HG02571 (cell line): Measurements from ENCODE around the gene KRIT1.
A peak's percentile ranks its signal among the peaks of the same experiment; 100 is the strongest.
"Not testable (repeated sequence)": the region's sequence is repeated elsewhere in the genome, so short reads cannot be mapped to it uniquely, and the experiment has no call there.

Experiments
- ATAC-seq: cut with Tn5 transposase; IDR thresholded peaks from one replicate; pipeline ENCODE4 v1.9.1; 2021; ENCODE audit warnings: mild to moderate bottlenecking, moderate library complexity; ENCODE audit not compliant: unreplicated experiment

KRIT1 gene

DNA sequence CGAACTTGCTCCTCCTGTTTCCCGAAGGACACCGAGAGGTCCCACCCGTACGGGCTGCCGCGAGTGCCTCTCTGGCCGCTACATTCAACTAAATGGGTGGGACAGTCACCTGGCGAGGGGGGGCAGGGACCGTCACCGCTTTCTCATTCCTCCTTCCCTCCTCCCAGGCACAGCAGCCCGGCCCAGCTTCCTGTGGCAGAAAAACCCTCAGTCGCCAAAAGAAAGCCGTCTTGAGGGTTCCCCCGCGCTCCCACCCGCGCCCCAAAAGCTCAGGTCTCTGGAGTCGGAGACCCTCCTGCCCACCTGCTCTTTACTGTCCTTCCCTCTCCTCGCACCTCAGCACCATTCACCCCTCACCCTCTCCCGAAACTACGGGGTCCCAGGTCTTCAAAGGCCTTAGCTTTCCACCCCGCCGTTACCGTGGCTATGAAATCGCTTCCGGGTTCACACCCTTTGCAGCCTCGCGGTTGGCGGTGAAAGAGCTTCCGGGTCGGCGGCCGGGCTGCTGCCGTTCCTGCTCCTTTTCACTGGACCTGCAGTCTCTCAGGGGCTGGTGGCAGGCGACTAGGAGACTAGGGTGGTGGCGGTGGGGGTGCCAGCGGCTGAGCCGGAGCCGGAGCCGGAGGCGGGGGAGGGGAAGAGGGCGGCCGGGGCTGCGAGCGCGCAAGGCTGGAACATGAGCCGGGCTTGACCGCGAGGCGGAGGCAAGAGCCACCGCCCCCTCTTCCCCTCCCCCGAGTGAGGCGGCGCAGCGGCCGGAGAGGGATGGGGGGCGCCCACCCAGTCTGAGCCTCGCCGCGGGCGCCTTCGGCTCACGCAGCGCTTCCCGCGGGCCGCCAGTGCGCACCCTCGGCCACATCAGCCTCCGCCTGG is at the start of gene KRIT1, which contains the start of gene ANKIB1:
KRIT1 (minus strand) TSS at position 428 of the 873 bp plus-strand sequence. CDS start 3,779 bp downstream, outside the sequence.
ANKIB1 (plus strand) TSS at position 488 of the 873 bp plus-strand sequence. CDS start 49,005 bp downstream, outside the sequence.
- ATAC-seq = peak; percentile 82

DNA sequence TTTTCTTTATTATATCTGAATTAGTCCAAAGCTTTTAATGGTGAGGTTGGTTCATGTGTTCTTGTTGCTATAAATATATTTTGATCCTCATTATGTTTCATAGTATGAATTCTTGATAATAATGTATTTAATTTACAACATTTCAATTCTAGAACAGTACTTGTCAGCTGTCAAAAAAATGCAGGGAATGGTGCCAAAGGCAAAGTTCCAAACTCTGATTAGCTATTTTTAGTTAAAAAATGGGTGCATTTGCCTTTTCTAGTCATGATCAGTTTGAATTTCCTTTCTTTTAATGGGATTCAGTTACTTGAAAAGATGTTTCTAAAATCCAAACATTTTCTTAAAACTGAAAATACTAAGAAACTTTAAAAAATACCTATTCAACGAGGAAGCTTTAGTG is 49.7 kb upstream of the KRIT1 start:
- no peak for ATAC-seq

DNA sequence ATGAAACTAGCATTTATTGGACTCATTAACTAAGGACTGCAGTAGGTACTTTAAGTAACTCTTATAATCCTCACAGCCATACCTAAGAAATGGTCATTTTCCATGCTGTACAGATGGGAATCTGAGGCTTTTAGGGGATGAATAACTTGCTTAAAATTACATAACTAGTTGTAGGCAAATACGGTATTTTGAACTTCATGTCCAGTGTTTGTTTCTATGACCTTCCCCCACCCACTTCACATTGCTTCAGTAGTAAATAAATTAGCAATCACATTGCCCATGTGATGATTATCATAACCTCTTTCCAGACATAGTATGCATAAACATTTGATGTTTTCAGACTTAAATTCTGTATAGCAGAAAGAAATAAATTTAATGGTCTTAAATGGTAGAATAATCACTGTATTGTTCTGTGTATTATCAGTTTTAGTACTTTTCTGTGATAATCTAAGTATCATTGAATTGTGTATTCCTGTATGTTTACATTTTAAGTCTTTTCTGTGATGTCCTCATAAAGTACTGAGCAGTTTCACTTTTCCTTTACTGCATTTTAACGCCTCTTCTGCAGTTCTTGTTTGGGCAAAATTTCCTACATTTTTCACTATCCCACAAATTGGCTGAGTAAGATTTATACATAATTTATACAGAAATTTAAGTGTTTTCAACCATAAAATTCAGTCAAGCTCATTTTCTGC is 48.3 kb upstream of the KRIT1 start:
- ATAC-seq = no peak

DNA sequence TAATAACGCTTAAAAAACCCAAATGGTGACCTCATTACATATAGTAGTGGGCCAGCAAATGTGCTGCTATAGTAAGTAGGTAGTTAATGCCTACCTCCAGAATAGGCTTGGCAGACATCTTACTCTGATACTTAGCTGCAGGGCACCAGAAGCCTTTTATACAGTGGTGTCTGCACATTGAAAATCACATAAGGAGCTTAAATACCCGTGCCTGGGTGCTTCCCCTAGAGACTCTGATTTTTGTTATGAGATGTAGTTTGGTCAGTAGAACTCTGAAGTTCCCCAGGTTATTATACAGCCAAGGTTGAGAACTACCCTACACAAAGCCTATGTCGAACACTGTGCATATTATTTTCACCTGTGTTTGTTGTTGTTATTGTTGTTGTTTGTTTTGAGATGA is 47.3 kb upstream of the KRIT1 start:
- no peak for ATAC-seq

DNA sequence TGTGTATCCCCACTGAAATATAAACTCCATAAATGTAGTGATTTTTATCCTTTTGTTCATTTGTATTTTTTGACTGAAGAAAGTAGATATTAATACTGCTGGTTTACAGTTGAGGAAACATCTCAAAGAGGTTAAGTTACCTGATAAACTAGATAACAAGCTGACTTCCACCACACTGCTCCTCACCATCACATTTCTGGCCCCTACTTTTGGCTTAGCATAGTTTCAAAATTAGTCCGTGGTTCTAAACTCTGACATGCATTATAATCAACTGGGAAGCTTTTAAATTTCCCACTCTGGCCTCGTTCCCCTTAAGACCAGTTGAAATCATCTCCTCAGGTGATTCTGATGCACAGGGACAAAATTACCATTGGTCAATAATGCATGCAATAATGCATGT is 43.6 kb upstream of the KRIT1 start:
- no peak for ATAC-seq

DNA sequence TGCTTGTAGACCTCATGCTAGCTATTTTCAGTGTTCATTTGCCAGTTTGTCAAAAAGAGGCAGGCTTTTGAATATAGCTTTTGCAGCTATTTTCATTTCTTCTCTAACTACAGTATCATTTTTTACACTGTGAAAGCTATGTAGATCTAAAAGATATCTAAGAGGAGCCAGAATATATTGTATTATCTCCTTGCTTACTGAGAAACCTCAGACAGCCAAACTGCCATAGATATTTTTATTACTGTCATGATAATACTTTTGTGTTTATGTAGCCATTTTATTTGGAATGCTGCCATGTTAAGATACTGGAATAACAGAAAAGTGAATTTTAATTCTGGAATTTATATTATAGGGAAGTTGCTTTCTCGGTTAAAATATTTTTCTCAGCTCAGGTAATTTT is 37.2 kb upstream of the KRIT1 start:
- no peak for ATAC-seq

DNA sequence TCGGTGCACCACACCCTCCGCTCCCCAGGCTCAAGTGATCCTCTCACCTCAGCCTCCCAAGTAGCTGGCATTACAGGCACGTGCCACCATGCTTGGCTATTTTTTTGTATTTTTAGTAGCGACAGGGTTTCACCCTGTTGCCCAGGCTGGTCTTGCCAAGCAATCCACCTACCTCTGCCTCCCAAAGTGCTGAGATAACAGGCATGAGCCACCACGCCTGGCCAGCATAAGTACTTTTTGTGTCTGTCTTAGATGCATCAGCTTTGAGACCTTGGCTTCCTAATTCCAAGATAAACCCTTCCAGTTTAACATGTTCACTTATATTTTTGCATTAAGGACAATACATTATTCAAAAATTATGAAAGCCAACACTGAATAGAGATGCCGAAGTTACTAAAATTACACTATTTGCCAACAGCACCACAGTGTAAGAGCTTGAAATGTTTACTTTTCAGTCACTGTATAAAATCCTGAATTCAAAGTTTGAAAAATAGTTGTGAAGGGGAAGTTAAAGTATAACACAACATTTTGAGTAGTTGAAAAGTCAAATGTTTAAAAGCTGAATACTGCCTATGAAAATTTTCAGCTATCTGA is 36.6 kb upstream of the KRIT1 start:
- no peak for ATAC-seq

DNA sequence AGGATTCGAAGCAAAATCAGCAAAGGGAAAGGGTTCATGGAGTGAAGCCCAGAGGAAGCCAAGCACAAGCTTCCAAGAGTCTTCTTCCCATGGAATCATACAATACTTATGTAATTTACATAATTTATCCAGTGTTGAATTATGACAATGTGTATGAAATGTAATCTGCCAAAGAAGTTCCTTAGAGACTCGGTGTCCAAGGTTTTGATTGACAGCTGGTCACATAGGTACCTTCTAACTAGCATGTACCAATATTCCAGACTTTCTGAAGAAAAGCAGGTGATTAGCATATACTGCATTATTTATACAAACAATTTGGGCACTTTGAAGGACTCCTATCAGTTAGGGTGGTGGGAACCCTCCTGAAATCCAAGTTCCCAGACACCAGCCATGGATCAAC is 35.3 kb upstream of the KRIT1 start:
- no peak for ATAC-seq

DNA sequence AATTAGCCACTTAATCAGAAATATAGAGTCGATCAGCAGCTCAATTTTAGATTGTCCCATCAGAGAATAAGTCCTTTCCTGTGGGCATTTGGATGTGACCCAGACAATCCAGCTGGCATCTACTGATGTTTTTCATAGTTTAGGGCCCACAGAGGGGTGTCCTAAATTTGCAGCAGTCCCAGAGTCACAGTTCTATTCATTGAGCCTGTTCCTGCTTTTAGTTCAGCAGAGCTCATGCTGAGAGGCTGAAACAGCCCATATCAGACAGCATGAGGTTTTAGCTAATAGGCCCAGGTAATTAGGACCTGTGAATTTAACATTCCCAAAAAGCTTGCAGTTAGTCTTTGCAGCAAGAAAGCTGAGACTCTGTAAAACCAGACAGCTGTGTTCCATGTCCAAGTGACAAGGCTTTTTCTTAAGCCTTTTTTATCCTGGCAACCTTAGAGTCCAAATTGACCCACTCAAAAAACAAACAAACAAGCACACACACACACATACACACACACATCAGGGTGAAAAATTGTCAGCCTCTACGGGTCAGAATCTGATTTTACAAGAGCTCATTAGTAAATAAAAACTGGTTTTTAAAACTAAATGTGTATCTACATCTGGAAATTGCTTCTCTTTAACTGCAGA is 33.8 kb upstream of the KRIT1 start:
- ATAC-seq = no peak

DNA sequence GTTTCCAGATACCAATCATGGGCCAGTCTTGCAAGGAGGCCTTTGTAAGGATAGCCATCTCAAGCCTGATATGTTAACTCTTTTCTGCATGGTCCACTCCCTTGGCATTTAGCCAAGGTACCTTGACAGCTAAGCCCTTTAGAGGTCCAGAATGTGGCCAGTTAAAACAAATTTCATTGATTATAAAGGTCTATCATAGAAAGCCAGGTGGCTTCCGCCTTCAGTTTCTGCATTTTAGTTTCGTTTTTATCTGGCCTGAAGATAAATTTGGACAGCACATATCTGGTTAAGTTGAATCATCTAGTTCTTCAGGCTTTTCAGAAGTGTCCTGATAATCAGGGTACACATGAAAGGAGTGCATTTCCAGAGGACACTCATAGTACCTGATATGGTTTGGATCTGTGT is 30.7 kb upstream of the KRIT1 start:
- peak; percentile 80 for ATAC-seq

DNA sequence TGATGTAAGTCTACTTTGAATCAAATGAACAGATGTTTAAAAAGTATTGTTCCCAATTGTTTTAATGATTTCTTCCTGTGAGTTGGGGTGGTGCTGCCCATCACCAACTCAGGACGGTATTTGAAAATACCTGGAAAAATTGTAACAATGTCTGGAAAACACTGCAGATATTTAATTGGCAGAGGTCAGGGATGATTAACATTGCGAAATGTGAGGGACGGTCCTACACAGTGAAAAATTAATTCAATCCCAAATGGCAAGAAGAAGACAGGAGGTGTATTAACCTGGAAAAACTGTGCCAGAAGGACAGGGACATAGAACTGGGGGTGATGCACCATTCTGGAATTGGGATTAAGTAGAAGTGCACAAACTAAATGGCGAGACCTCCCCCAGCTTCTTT is 29.6 kb upstream of the KRIT1 start:
- ATAC-seq = no peak

DNA sequence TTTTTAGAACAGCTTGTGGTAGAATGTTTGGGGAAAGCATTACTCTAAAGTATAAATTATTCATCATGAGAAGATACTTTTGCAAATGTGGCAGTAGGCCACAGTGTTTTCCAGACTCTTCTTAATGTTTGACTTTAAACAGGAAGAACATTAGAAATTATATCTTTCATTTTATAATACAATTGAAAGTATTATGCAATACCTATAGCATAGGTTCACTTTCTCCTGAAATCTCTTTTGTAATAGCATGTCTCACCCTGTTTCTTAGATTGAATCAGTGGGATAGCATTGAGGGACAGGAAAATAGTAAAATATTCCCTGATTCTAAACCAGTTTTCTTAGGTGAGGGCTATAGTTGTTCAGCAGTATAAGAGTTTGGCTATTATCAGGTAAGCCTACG is 23.2 kb upstream of the KRIT1 start:
- no peak for ATAC-seq

DNA sequence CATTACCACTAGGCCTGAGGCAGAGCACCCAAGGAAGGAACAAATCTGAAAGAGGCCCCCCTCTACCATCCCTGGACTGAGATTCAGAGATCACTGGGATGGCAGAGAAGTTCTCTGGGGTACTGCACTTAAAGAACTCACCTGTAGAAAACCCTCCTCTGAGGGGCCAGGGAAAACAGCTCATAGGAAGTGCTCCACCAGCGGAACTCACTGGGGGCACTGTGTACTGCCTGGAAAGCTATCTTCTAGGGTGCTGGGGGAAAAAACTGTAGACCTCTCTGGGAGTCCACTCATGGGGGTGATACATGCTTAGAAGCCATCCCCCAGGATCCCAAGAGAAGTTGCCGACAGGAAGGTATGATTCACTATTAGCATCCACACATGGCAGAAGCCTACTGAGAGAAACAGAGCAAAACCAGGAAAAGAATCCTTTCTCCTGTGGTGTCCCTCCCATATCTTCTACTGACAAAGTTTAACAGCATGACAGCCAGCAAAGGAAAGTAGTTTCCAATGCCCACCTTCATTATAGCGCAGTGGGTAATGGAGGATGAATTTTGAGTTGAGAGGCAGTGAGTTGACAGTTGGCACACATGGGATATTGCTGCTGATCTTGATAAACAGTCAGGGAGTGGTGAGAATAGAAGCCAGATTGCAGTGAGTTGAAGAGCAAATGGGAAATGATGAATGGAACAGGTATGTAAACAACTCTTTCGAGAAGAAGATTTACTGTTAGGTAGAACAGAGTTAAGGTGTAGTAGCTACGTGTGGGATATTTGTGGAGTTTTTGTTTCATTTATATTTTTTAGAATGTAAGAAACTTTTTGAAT is 20.9 kb upstream of the KRIT1 start:
- no peak for ATAC-seq

DNA sequence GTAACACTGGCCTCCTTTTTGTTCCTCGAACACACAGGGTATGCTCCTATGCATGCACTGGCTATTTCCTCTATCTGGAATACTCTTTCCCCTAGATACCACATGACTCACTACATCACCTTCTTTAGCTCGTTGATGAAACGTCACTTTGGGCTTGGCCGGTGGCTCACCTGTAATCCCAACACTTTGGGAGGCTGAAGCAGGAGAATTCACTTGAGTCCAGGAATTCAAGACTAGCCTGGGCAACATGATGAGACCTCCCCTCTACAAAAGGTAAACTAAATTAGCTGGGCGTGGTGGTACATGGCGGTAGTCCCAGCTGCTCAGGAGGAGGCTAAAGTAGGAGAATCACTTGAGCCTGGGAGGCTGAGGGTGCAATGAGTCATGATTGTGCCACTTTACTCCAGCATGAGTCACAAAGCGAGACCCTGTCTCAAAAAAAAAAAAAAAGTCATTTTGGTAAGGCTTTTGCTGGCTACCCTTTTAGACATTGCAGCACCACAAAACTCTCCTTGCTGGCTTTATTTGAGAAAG is 14.6 kb upstream of the KRIT1 start:
- no peak for ATAC-seq

DNA sequence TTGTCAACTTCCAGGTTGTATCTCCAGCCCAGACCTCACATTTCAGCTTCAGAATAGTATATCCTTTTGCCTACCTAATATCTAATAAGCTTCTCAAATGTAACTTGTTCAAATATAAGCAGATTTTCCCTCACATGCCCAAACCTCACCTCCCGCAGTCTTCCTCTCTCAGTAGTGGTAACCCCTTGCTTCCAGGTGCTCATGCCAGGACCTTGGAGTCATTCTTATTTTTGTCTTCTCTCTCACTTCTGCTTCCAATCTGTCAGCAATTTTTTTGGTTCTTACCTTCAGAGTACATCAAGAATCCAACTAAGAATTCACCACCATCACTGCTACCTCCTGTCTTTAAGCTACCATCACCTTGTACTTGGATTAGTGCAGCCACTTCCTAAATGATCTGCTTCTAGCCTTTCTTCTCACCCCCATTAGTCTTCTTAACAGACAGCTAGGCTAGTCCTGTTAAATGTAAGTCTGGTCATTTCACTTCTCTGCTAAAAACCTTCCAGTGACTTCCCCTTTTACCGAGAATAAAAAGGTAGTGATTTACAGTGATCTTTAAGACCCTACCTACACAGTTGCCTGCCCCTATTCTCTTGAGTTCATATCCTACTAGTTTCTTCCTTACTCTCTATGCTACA is 14.0 kb upstream of the KRIT1 start:
- no peak for ATAC-seq

DNA sequence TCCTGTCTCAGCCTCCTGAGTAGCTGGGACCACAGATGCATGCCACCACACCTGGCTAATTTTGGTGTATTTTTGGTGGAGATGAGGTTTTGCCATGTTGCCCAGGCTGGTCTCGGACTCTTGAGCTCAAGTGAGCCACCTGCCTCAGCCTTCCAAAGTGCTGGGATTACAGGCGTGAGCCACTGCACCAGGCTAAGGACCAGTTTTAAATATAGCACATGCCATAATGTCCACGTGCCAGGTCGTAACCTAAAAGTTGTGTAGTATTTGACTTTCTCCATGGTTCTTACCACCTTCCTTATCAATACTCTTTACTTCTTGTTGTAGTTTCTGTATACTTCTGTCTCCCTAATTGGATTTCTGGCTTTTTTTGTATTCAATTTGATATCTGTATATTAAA is 13.3 kb upstream of the KRIT1 start:
- ATAC-seq = no peak

DNA sequence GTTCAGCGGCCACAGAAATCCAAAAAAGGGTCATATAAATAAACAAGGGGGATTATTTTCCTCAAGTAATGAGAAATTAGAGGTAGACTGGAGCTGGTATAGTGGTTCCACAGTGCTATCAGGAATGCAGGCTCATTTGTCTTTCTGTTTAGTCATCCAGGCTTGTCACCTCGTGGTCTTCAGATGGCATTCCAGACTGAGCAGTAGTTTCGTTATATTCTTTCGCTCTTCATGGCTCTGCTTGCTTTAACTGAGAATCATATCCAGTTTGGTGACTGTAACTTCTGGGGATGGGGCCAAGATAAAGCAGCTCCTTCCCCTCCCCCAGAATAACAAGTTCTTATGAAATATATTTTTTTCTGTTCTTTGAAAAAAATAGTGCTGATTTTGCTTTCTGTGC is 9.6 kb upstream of the KRIT1 start:
- no peak for ATAC-seq

DNA sequence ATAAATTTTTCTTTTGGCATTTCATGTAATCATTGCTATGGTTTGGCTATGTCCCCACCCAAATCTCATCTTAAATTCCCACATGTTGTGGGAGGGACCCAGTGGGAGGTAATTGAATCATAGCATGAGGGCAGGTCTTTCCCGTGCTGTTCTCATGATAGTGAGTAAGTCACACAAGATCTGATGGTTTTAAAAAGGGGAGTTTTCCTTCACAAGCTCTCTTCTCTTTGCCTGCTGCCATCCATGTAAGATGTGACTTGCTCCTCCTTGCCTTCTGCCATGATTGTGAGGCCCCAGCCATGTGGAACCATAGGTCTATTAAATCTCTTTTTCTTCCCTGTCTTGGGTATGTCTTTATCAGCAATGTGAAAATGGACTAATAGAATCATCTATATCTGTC is 9.1 kb upstream of the KRIT1 start:
- ATAC-seq = not testable (repeated sequence)

DNA sequence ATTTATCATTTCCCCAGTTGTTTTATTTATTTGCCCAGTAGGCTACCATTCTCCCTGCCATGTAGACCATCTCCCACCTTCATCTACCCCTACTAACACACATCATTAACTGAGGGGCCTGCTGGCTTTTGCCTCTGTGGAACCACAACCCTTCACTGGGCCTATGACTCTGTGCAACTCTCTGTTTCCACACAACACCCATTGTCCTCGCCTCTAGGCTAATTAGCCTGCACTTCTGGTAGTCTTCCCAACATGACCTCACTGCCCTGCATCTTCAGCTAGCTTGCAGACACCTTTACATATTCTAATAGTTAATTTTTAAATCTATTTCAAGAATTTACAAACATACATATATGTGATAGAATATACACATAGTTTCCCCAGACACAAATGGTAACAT is 7.5 kb upstream of the KRIT1 start:
- ATAC-seq = no peak

DNA sequence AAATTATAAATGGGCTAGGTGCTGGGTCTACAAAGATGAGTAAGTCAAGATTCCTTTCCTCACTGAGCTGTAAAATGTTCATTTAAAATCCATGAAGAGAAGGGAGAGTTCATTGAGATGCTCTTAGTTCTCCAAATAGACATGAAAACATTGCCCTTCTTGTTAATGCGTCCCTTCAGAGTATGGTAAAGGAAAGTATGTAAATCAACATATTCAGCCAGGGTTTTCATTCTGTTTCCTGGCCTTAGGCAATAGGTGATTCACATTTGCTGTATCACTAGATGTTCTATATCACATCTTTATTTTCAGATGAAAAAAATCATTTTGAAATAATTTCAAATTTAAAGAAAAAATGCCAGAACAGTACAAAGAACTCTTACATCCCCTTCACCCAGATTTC is 5.5 kb upstream of the KRIT1 start:
- no peak for ATAC-seq
